Measurements from ENCODE around the gene XRCC3. TPM values are rescaled to one million over a fixed set of nuclear protein-coding genes. Genes with fewer than 3 reads are reported as not detected.
"Not testable (repeated sequence)": the region's sequence is repeated elsewhere in the genome, so short reads cannot be mapped to it uniquely, and the experiment has no call there.

XRCC3 gene
- polyA plus RNA-seq, 4 donors, result 11.5 to 23.9 (median 12.6) TPM

GRCh38 chr14:103696466-103697071, 18.7 kb downstream of the XRCC3 start:
- DNase-seq (ENCODE audit: low read depth in 4 of 4, low spot score in 3 of 4), result no peak

- no peak for DNase-seq (ENCODE audit: low read depth in 4 of 4, low spot score in 3 of 4)
Measured at GRCh38 chr14:103696070-103696402, 19.2 kb downstream of the XRCC3 start.

GRCh38 chr14:103695296-103696069, 19.8 kb downstream of the XRCC3 start:
- DNase-seq (ENCODE audit: low read depth in 4 of 4, low spot score in 3 of 4), result no peak

DNA sequence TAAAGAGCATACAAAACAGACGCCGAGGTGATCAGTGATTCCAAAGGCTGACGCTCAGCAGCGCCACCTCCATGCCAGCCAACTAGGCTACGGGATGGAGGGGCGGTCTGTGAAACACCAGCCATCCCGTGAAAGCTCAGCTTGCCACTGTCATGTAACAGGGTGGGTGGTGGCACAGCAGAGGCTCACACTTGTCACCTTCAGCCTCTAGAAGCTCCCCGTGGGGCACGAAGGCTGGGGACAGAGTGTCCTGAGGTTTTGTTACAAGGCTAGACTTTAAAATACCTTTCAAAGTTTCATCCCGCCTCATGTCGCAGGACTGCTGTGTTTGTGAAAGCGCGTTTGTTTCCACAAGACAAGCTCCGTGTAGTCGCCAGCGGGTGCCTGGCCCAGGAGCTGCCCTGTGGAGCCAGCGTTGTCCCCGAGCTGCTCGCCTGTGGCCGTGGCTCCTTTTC, 20.7 kb downstream of the XRCC3 start:
- DNase-seq (ENCODE audit: low read depth in 4 of 4, low spot score in 3 of 4), result no peak

DNA sequence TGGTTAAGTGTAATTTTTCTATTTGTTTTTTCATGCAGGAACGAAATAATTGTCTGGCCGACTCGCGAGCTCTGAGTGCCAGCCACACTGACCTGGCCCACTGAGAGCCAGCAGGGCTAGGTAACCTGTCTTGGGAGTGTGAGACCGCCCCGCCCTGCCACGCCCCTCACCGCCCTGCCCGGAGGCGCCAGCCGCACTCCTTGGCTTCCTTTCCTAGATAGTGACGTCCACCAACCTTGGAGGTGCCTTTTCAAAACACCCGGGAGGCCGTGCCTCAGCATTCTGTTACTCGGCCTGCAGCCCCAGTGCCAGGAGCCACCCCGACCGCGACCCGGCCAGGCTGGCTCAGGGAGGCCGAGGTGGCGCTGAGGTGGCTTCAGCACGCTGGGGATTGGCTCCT, 21.7 kb downstream of the XRCC3 start:
- DNase-seq (ENCODE audit: low read depth in 4 of 4, low spot score in 3 of 4), result no peak

DNA sequence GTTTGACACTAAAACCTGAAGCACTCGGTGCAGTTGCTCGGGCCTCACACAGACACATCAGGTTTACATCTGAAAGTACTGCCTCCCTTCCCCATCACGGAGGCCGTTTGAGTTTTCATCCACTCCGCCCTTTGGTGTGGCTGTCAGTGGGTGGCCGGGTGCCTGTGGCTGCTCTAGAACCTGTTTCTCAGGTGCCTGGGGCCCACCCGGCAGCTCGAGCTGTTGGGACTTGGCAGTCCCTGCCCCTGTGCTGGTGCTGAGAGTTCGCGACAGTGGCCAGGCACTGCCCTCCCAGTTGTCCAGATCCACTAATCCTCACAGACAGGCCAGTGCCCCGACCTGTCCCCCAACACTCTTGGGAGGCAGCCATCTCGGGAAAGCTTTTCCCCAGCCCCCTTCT, 22.4 kb downstream of the XRCC3 start:
- DNase-seq (ENCODE audit: low read depth in 4 of 4, low spot score in 3 of 4), result no peak

DNA sequence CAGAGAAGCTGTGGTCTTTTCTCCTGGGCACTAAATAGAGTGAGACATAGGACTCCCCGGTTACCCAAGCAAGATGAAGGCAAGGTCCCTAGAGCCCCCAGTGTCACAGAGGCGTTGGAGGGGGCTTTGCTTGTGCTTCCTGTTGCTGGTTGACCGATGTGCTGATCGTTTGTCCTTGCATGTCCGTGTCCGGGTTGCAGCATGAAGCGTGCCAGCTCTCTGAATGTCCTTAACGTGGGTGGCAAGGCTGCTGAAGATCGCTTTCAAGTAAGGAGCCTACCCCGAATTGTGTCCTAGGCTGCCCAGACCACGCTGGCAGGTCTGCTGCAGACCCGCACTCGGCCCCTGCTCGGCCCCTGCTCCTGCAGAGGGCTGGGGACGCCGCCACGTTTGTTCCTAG, 23.1 kb downstream of the XRCC3 start:
- no peak for DNase-seq (ENCODE audit: low read depth in 4 of 4, low spot score in 3 of 4)

DNA sequence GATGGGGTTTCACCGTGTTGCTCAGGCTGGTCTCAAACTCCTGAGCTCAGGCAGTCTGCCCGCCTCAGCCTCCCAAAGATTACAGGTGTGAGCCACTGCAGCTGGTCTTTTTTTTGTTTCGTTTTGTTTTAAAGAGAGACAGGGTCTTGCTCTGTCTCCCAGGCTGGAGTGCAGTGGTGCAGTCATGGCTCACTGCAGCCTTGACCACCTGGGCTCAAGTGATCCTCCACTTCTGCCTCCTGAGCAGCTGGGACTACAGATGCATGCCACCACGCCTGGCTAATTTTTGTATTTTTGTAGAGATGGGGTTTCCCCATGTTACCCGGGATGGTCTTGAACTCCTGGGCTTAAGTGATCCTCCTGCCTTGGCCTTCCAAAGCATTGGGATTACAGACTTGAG, 23.6 kb downstream of the XRCC3 start:
- DNase-seq (ENCODE audit: low read depth in 4 of 4, low spot score in 3 of 4), result not testable (repeated sequence)

DNA sequence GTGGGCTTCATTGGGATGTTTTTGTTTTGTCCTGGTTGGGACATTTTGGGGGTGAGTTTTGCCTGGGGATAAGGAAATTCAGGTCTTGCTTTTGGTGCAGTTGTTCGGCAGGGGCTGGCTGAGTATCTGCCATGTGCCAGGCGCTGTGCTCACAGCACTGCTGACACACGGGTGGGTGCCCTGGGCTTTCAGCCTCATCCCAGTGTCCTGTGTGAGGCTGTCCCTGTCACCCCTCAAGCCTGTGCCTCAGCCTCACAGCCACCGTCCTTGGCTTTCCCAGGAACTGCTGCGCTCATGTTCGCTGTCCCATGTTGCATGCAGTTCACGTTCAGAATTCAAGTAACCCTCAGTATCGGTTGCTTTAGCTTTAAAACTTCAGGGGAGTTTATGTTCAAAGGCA, 24.9 kb downstream of the XRCC3 start:
- no peak for DNase-seq (ENCODE audit: low read depth in 4 of 4, low spot score in 3 of 4)

DNA sequence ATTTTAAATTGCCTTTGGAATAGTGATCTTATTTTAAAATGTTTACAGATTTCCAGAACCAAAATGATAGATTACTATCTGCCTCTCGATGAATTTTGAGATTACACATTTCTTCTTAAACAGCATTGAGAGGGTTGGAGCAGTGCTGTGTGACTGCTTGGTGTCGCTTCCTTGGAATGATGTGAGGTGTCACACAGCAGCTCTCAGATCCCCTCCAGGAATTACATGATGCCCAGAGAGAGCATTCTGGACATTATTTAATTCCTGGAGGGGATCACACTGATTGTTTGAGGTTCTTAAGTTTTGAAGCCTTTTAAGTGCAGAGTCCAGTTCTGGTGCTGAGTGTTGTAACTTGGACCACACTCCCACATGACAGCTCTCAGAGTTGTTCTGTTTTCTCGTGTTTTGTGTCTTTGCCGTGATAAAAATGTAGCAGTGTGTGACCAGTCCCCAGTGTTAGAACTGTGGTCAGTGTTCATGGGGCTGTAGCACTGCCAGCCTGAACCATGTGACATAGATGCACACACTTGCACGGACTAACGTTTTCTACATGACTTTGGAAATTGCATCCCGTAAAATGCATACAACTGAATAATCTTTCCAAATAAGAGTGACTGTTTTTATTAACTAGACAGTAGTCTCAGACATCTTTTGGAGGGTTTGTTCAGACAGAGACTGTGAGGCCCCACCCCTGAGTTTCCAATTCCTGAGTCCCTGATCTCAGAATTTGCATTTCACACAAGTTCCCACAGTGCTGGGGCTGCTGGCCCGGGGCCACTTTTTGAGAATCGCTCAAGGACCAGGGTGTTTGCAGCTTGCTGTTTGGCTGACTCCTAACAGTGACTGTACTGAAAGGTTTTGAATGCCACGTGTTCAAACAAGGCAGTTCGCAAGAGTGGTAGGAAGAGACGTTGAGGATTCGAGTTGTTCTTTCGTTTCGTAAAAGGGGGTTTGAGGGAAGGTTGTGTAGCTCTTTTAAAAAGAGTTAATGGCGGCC, 26.0 kb downstream of the XRCC3 start:
- no peak for DNase-seq (ENCODE audit: low read depth in 4 of 4, low spot score in 3 of 4)

DNA sequence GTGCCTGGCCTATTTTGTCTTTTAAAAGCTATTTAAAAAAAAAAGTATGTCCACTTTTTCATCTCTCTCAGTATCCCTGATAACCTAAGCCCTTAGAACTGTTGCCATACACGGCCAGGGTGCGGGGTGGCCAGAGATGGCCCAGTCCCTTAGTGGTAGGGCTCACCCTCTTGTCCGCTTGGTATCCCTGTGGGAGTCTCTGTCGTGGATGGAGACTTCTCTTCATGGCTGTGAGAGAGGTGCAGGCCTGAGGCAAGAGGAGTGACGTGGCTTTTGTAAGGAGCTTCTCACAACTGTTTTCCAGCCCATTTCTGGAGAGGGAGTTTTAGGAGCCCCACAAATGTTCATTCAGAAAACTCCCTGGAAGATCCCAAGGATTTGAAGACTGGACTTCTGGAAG, 26.8 kb downstream of the XRCC3 start:
- DNase-seq (ENCODE audit: low read depth in 4 of 4, low spot score in 3 of 4), result no peak

DNA sequence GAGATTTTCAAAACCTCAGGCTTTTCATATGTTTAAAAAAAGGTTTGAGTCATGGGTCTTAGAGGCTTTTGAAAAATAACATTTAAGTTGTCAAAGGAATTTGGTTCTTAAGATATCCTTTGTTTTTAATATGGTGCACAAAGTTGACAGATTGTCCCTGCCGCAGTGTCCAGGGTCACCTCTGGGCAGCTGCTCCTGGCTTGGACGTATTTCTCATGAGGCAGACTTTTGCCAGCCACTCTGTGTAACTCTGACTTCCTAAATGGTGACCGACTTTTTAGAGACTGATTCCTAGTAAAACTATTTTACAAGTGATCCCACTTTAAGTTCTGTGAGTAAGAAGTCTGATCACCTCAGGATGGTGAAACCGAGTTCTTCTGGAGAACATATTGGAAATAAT, 27.5 kb downstream of the XRCC3 start:
- no peak for DNase-seq (ENCODE audit: low read depth in 4 of 4, low spot score in 3 of 4)

- DNase-seq (ENCODE audit: low read depth in 4 of 4, low spot score in 3 of 4), result no peak
Measured at GRCh38 chr14:103686831-103687485, 28.3 kb downstream of the XRCC3 start.

DNA sequence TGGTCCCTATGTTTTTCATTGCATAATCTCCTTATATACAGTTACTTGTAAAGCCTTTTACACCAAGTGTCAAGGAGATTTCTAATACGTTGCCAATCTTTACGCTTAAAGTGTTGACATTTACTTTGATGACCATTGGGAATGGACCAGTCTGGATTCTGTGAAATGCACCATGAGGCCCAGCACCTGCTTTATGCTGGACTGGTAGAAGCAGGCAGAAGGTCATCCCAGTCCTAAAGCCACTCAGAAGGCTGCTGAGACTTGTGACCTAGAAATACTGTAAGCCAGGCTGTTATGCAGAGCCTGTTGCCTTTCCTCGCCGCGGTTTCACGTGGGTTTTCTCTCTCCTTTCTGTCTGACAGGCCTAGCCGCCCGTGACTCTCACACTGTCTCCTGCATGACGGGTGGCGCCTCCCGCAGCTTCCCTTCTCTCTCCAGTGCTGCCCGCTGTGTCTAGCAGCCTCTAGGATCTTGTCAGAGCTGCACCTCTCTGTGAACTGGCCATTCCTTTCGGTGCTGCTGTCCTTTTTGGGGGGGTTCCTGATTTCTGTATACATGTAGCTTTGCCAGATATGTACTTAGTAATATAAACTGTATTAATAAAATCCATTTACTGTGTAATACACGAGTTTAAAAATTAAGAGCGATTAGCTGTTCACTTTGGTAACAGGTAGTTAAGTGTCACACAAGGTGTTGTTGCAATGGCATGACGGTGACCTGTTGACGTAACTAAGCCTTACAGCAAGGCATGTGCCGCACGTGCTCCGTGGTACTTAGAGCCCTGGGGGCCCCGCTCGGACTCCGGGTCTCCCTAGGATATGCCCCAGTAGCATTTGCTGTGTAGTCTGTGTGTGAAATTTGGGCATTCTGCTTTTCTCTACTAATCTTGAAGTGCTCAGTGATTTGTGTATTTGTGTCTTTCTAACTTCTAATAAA, 29.7 kb downstream of the XRCC3 start:
- no peak for DNase-seq (ENCODE audit: low read depth in 4 of 4, low spot score in 3 of 4)

- no peak for DNase-seq (ENCODE audit: low read depth in 4 of 4, low spot score in 3 of 4)
Measured at GRCh38 chr14:103684871-103685270, 30.4 kb downstream of the XRCC3 start.

DNA sequence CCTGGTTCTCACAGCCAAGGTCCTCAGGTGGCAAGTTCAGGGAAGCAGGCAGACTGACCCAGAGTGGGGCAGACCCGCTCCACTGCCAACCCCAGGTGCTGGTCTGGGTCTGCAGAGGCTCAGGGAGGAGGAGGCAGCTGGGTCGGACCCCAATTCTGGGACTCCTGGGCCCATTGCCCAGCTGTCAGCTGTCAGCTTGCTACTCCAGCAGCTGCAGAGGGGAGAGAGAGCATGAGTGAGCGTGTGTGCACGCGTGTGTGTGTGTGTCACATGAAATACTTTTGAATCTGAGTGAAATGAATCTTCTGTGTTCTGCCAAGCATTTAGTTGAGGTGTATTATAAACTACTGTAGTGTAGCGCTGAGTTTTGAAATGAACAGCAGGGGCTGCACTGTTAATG, 30.8 kb downstream of the XRCC3 start:
- DNase-seq (ENCODE audit: low read depth in 4 of 4, low spot score in 3 of 4), result no peak

- no peak for DNase-seq (ENCODE audit: low read depth in 4 of 4, low spot score in 3 of 4)
Measured at GRCh38 chr14:103683139-103683538, 32.1 kb downstream of the XRCC3 start.

- no peak for DNase-seq (ENCODE audit: low read depth in 4 of 4, low spot score in 3 of 4)
Measured at GRCh38 chr14:103680491-103681231, 34.6 kb downstream of the XRCC3 start.

DNA sequence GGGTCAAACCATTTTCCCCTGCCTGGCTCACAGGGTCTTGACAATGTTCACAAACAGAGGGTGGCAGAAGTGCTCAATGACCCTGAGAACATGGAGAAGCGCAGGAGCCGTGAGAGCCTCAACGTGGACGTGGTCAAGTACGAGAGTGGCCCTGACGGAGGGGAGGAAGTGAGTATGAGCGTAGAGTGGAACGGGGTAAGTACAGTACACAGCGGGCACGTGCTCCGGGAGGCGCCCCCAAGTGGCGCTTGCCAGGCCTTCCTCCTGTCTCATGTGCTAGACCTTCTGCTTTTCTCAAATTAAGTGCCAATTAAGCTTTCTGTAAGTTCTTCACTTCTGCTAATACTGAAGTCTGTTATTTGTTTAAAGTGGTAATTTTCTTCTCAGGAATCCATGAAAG, 35.9 kb downstream of the XRCC3 start:
- no peak for DNase-seq (ENCODE audit: low read depth in 4 of 4, low spot score in 3 of 4)

All from left renal pelvis (tissue), 4 donors.